HG02938 (cell line): ENCODE results near the gene IQCH.

Experiments used
- ATAC-seq: cut with Tn5 transposase; IDR thresholded peaks from one replicate; pipeline ENCODE4 v1.9.1; 2021; ENCODE audit warnings: mild to moderate bottlenecking, moderate library complexity; ENCODE audit not compliant: unreplicated experiment

The IQCH gene

DNA sequence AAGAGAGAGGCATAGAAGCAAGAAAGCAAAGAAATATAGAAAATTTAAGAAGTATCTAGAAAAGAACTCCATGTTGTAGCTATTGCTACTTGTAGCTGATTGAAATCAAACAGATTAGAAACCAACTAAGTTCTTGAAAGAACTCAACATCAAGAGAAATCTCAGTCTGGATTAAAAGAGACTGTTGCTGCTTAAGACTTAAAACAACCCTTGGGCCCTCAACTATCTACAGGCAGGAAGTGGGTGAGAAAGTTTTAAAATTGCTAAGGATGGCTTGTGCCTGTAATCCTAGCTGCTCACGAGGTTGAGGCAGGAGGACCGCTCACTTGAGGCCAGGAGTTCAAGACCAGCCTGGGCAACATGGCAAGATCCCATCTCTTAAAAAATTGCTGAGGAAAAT, 227.1 kb downstream of the IQCH start:
- no peak for ATAC-seq

DNA sequence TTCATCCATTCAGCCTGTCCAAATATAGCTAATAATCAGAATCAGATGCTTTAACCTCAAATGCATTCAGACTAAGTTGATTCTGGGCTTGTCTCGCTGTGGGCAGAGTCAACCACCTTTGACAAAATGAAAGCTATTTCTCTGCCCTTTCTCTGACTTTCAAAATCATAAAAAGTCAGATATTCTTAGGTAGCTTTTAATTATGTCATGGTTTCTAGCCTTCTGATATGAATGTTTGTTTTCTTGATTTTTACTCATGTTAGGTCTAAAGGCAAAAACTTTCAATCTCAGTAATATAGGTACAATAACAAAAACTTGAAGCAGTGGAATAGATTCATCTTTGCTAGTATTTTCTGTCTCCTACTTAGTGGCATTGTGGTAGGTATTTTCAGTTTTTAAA, 241.0 kb downstream of the IQCH start:
- ATAC-seq = no peak

DNA sequence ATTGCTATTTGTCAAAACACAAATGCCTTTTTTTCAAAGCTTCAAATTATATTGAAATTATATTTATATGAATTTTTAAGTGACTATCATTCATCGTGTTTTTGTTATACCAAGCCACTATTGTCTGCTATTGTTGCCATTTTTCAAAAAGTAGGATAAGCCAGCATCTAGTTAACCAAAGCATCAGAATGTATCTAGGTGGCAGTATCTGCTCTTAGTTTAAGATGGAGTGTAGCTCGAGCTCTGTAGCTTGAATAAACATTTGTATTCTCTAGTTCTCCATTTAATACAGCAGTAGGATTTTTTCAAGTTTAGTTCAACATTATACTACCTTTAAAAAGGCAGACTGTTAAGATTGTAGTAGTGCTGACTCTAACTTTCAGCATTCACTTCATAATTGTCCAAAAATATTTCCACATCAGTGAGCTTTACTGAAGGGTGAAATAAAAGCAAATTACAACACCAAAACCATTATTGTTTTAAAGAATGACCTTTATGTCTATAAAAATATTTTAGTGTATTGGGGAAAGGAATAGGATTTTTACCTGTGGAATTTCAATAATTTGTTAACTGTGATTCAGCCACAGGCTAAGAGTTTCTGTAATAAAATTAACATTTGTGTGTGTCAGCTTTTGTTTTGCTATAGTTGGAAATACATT, 246.7 kb downstream of the IQCH start:
- no peak for ATAC-seq

DNA sequence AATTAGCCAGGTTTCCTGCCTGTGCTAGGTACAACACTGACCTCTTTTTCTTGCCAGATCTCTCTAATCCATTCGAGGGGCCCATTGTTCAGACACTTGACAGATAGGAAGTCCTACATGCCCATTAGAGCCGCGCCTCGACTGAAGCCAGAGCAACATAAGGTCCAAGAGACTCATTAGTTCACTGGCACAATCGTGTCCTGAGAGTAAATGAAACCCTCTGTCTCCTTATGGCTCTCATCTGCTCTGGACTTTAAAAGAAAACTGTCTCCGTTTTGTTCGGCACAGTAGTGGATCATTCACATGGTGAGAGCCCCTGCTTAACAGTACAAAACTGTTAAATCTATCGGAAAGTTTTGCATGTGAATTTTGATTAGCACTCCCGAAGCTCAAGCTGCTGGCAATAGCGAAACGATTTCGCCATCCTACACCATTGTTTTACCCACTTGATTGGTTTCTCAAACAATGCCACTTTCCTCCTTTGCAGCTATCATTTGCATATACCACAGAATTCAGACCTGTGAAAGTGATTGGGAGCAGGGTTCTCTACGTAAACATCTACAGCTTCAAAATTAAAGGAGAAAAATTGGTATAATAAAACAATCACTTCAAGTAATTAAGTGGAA, 247.4 kb downstream of the IQCH start:
- no peak for ATAC-seq

DNA sequence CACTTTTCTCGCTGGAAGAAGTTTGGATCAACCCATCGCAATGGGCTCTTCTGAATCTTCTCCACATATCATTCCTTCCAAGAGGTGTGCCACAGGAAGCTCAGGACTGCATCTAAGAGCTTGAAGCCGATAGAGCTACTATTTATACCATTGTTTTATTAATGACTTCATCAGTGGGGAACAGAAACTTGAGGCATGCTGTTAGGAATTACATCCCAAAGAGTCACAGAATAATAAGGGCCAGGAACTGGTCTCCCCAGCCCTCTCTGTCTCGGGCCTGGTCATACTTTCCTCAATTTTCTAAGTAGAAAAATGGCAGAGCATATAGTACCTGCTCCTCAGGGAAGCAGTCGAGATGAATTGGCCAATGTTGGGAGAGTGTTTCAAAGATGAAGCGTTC, 249.5 kb downstream of the IQCH start:
- ATAC-seq = no peak

DNA sequence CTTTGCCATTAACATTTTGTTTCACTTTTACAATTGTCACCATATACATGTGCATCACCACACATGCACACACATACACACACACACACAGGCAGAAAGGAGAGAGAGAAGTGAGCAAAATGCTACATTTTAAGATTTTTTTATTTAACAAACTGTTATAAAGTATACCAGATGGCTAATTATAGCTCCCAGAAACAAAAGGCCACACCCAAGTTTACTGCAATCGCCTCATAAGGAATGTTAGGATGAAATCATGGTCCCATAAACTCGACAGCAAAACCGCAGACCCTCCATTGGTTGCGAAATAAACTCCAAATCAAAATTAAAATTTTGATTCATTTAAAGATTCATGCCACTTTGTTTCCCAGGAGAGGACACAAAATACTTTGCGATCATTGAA, 250.2 kb downstream of the IQCH start:
- ATAC-seq = no peak

DNA sequence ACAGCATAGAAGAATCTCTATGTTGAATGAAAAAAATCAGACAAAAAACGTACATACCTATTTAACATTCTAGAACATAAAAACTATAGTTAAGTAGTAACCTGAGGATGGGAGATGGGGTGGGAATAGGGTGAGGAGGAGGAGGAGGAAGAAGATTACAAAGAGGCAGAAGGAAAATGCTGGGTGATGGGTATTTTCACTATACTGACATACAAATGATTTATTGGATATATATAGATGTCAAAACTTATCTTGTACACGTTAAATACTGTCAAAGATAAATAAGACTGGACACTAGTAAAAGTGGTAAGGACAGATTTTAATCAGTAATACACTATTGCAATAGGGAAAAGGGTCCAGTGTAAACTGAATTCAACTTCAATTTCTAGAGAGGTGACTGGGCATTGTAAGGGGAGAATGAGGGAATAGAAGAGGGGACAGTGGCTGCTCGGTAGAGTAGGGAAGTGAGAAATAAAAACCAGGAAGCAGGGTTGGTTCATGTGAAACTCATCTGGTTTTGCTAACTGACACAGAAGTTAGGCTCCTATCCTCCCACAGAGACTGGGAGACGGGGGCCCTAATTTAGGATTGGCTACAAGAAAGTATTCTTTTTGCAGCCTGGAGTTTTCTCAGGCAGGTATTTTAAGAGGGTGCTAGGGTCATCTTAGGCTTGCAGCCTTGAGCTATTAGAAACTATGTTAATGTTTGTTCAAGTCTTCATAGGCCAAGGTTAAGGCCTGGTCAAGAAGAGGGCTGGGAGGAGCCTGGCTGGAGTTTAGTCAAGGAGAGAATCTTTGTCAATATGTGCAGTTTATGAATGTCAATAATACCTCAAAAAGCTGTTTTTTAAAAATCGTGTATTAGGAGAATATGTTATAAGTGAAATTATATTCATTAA, 251.3 kb downstream of the IQCH start:
- no peak for ATAC-seq

DNA sequence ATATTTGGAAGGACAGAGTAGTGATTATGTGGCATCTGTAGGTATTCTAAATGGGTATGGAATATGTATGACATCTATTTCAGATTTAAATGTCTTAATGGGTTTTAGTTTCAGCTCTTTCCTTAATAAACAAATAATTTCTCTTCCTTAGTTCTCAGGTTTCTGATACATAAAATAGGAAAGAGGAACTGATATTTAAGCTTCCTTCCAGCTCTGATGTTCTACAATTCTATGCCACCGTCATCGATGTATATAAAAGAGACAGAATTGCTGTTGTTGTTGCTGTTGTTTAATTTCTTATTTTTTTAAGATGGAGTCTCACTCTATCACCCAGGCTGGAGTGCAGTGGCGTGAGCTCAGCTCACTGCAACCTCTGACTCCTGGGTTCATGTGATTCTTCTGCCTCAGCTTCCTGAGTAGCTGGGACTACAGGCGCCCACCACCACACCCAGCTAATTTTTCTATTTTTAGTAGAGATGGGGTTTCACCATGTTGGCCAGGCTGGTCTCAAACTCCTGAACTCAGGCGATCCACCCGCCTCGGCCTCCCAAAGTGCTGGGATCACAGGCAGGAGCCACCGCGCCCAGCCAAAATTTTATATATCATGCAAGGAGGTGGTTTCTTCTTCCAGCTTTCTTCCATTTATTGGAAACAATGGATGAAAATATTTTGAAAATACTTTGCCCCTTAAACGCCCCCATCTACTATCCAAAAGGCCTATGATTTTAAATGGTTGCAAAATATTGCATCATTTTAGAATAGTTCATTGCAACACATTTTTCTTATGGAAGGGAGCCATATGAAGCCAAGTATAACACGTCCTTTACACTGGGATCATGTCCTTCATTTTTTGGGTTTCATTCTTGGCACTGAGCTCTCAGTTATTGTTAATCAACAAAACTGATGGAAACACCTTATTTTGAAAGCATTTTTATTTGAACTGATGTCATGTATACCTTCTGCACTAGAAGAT, 252.5 kb downstream of the IQCH start:
- ATAC-seq = no peak

DNA sequence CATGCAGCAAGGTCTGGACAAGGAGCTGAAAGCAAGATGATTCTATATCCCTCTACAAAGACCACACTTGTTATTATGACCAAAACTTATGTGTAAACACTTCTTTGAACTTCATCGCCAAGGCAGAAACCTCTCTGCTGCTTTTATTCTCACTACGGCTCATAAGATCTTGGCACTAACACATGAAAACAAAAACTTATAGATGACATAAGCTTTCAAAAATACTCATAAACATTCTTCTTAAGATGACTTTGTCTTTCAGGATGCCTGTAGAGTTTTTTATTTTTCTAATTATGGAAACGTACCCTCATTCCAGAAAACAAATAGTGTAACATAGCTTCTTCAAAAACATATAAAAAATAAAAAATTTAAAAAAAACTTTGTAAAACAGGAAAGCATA, 253.8 kb downstream of the IQCH start:
- ATAC-seq = no peak

DNA sequence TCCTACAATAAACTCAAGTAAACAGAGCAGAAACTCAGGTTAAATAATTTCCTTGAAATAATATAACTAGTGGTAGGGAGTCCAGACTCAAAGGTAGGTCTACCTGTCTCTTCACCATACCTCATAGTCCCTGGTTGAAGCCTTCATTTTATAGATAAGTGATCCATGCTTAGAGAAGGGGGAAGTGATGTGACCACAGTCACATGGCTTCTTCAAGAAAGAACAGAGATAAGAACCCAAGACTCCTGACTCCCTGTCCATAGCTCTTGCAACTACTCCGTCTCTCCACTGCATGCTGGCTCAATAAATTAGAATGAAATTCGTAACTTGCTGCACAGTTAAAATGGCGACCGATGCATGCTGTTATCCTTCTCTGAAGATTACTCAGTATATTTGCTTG, 255.3 kb downstream of the IQCH start:
- no peak for ATAC-seq

DNA sequence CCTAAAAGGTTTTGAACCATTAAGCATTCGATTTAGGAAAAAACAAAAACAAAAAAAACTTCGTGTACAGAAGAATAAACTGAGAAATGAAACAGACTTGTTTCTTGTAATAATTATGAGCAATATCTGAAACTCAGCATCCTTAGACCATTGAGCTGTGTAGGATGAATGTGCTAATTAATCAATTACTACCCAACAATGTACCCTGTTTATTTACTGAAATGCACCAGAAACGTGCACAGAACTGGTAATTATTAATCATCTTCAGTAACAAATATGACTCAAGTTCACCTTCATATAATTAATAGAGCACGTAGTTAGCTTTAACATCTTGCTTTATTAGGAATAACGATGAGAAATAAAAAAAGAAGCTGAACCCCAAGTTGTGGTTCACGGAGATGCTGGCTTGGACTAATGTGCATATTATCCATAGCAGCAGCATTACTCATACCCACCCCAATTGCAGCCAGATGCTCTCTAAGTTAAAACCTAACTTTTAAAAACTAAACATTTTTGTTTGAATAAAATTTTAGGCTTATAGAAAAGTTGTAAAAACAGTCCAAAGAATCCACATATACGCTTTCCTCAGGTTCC, 256.1 kb downstream of the IQCH start:
- no peak for ATAC-seq

DNA sequence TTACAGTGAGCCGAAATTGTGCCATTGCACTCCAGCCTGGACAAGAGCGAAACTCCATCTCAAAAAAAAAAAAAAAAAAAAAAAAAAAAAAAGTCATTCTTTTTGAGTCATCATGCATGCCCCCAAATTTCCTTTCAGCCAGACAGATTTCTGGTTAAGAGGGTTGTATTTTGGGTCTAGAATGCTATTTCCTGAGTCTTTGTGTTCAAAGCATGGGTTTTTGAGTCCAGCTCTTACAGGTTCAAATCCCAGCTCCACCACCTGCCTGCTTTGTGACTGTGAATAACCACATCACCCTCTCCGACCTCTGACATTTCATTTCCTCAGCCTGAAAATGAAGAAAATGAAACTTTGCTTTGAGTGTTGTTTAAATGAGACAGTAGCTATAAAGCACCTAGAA, 257.0 kb downstream of the IQCH start:
- no peak for ATAC-seq

DNA sequence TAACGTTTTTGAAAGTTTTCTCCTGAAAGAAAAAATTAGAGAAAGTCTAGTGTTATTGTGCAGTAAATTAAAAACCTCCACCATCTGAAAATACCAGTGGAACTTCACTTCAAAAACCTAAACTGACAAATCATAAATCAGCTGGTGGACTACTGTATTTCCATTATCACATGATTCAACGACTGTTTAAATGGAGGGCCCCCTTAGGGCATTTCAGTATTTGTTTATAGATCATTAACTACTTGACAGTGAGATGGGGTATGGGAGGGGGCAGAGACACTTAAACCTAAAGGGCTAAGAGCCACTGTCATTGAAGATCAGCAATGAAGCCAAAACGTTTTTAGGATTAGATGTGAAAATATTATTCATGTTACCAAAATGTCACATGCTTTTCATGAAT, 257.6 kb downstream of the IQCH start:
- ATAC-seq = no peak

DNA sequence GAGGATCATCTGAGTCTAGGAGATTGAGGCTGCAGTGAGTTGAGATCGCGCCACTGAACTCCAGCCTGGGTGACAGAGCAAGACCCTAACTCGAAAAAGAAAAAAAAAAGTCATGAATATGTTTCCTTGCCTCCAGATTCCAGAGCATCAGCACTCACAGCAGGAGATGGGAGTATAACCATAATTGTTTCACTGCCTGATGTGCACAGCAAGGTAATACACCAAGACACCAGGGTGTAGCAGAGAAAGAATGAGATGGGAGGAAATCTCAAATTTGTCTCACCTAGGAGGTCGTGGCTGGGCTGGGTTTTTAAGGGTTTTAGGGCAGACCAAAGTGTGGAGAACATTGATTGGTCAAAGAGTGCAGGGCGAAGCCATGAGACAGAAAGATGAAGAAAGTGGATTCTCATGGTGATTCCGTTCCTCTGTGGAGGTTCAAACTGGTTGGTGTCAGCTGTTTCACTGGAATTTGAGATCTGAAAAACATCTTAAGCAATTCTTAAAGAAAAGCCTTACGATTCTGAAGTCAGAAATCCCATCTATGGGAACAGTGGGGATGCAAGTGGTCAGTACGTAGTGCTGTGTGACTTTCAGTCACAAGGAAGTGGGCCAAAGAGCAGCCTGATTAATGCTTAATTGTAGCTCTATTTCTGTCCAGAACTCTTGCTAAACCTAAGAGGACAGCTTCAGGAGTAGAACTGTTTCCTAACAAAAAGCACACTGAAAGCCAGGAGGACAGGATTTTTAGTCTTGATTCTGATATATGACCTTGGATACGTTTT, 258.5 kb downstream of the IQCH start:
- ATAC-seq = no peak

DNA sequence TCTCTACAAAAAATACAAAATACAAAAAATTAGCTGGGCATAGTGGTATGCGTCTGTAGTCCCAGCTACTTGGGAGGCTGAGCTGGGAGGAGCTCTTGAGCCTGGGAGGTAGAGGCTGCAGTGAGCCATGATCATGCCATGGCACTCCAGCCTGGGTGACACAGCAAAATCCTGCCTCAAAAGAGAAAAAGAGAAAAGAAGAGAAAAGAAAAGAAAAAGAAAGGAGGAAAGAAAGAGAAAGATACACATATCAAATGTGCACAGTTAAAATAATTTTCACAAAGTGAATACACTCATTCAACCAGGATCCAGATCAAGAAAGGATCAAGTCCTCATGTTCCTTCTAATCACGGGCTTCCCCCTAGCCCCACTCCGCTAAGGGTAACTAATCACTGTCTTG, 260.5 kb downstream of the IQCH start:
- ATAC-seq = no peak

DNA sequence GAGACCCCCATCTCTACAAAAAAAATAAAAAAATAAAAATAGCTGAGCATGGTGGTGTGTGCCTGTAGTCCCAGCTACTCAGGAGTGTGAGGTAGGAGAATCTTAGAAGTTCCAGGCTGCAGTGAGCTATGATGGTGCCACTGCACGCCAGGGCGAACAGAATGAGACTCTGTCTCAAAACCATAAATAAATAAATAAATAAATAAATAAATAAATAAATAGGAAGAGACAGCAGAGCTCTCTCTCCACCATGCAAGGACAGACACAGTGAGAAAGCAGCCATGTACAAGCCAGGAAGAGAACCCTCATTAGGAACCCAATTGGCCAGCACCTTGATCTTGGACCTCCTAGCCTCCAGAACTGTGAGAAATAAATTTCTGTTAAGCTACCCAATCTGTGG, 261.0 kb downstream of the IQCH start:
- ATAC-seq = no peak

DNA sequence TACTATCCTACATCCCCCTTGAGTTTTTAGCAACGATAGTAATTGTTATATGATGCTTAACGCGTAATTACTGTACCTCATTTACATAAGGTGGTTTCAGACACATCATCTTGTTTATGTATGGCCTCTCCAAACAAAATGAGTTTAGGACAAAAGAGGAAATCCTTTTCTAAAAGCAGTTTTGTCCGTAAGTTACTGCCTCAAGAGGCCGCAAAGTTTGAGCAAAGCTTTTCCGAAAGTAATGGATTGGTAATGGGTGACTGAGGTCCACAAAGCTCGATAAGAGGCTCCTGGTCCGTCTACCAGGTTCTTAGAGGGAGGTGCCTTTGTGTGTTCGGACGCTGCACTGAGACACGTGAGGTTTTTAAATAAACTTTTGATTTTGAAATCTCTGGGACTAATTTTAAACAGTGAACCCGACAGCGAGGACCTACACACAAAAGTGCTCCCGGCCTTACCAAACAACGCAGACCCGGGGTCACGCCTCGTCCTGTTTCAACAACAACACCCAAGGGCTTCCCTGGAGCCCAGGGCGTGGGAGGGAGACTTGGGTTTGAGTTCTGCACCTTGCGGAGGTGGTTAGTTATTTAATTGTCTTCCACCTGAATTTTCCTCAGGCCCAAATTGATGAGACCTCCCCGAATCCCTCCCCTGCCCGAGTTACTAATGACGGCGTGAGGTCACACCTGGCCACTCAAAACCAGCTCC, 265.9 kb downstream of the IQCH start:
- ATAC-seq = peak; percentile 9

DNA sequence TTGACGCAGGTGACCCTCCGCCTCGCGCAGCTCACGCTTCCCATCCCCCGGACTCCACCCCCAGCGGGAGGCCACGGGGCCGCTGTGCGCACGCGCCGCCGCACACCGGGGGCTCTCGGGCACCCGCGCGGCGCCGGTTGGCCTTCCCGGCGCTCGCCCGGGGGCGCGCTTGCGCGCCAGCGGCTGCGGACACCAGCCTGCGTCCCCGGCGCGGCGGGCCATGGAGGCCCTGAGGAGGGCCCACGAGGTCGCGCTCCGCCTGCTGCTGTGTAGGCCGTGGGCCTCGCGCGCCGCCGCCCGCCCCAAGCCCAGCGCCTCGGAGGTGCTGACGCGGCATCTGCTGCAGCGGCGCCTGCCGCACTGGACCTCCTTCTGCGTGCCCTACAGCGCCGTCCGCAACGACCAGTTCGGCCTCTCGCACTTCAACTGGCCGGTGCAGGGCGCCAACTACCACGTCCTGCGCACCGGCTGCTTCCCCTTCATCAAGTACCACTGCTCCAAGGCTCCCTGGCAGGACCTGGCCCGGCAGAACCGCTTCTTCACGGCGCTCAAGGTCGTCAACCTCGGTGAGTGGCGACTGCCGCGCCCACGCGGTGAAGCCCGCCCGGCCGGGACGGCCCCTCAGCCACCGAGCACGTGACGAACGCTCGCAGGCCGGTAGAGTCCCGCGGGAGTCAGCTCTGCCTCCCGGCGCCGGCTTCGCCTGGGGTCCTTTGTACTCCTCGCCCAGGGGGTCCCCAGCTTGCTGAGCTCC, 266.6 kb downstream of the IQCH start, which contains the start of gene C15orf61:
Gene C15orf61 (plus strand): TSS at position 103 of the 754 bp plus-strand sequence. CDS start 118 bp downstream, at position 221.
- peak; percentile 56 for ATAC-seq
